BLaER1 (cell line): ENCODE results near the gene IER5.

Experiments
- H3K27ac ChIP-seq: shearing (Covaris generic); formaldehyde crosslinking; 2 replicates; pipeline ENCODE4 v1.8.1; 2022
- H3K27me3 ChIP-seq: shearing (Covaris generic); formaldehyde crosslinking; 2 replicates; pipeline ENCODE4 v1.8.1; 2022
- H3K36me3 ChIP-seq: shearing (Covaris generic); formaldehyde crosslinking; 2 replicates; pipeline ENCODE4 v1.8.1; 2022
- H3K4me1 ChIP-seq: shearing (Covaris generic); formaldehyde crosslinking; 2 replicates; pipeline ENCODE4 v1.8.1; 2022
- H3K4me2 ChIP-seq: shearing (Covaris generic); formaldehyde crosslinking; 2 replicates; pipeline ENCODE4 v1.8.1; 2022
- H3K4me3 ChIP-seq: shearing (Covaris generic); formaldehyde crosslinking; 2 replicates; pipeline ENCODE4 v1.8.1; 2022
- H3K9ac ChIP-seq: shearing (Covaris generic); formaldehyde crosslinking; 2 replicates; pipeline ENCODE4 v1.8.1; 2022
- H3K9me3 ChIP-seq: shearing (Covaris generic); formaldehyde crosslinking; 2 replicates; pipeline ENCODE4 v1.8.1; 2022
- H4K20me1 ChIP-seq: shearing (Covaris generic); formaldehyde crosslinking; 2 replicates; pipeline ENCODE4 v1.8.1; 2022
- Cebpa-rat ChIP-seq: shearing (Covaris generic); IDR thresholded peaks from 2 replicates; pipeline ENCODE4 v1.8.1; 2022

IER5 gene

GRCh38 chr1:181075766-181076350, 12.6 kb upstream of the IER5 start:
- Histone ChIP-seq H3K27ac (no peak overlapping the region), H3K4me1 (peaks cover 48% of the 10 kb centered on the region), H4K20me1 (no peaks in the 10 kb centered on the region), H3K4me2 (no peak overlapping the region), H3K9ac (no peak overlapping the region), H3K4me3 (no peak overlapping the region), H3K27me3 (no peaks in the 10 kb centered on the region), H3K9me3 (peaks cover 17% of the 10 kb centered on the region), H3K36me3 (no peaks in the 10 kb centered on the region)
- no peak for TF ChIP-seq Cebpa-rat

GRCh38 chr1:181076852-181077251, 11.6 kb upstream of the IER5 start:
- TF ChIP-seq Cebpa-rat: no peak
- no peaks in the 10 kb centered on the region for H3K27me3 ChIP-seq
- peaks cover 17% of the 10 kb centered on the region for H3K9me3 ChIP-seq
- H3K4me2 ChIP-seq: peak overlapping the region; percentile 86
- H3K36me3 ChIP-seq: no peaks in the 10 kb centered on the region
- no peak overlapping the region; the same call in 1 of the 2 replicates for H3K4me3 ChIP-seq
- H3K27ac ChIP-seq: peak overlapping the region; percentile 83; the same call in 1 of the 2 replicates
- no peaks in the 10 kb centered on the region for H4K20me1 ChIP-seq
- peaks cover 57% of the 10 kb centered on the region for H3K4me1 ChIP-seq
- H3K9ac ChIP-seq: no peak overlapping the region

GRCh38 chr1:181077576-181078242, 10.8 kb upstream of the IER5 start:
- peaks cover 17% of the 10 kb centered on the region for H3K9me3 ChIP-seq
- H3K4me3 ChIP-seq: peak overlapping the region; percentile 51
- TF ChIP-seq Cebpa-rat: no peak
- no peaks in the 10 kb centered on the region for H3K36me3 ChIP-seq
- H3K9ac ChIP-seq: peak overlapping the region; percentile 71
- H3K27ac ChIP-seq: peak overlapping the region; percentile 83
- peaks cover 57% of the 10 kb centered on the region for H3K4me1 ChIP-seq
- H3K27me3 ChIP-seq: no peaks in the 10 kb centered on the region
- no peaks in the 10 kb centered on the region for H4K20me1 ChIP-seq
- H3K4me2 ChIP-seq: peak overlapping the region; percentile 86

- peaks cover 12% of the 10 kb centered on the region for H3K9me3 ChIP-seq
- no peak overlapping the region for H3K4me3 ChIP-seq
- H3K4me1 ChIP-seq: peaks cover 62% of the 10 kb centered on the region
- peak overlapping the region; percentile 86 for H3K4me2 ChIP-seq
- H3K27ac ChIP-seq: no peak overlapping the region
- no peaks in the 10 kb centered on the region for H4K20me1 ChIP-seq
- no peak for TF ChIP-seq Cebpa-rat
- no peaks in the 10 kb centered on the region for H3K36me3 ChIP-seq
- no peaks in the 10 kb centered on the region for H3K27me3 ChIP-seq
- H3K9ac ChIP-seq: no peak overlapping the region
Observed at GRCh38 chr1:181079382-181079781, 9.1 kb upstream of the IER5 start.

GRCh38 chr1:181079920-181080319, 8.6 kb upstream of the IER5 start:
- Histone ChIP-seq H3K9ac (no peak overlapping the region), H3K9me3 (peaks cover 6% of the 10 kb centered on the region), H3K4me3 (no peak overlapping the region), H3K27ac (no peak overlapping the region), H3K27me3 (no peaks in the 10 kb centered on the region), H3K36me3 (no peaks in the 10 kb centered on the region), H3K4me1 (peaks cover 66% of the 10 kb centered on the region), H4K20me1 (no peaks in the 10 kb centered on the region), H3K4me2 (peak overlapping the region; percentile 49; the same call in 1 of the 2 replicates)
- no peak for TF ChIP-seq Cebpa-rat

GRCh38 chr1:181080556-181080955, 7.9 kb upstream of the IER5 start:
- Histone ChIP-seq H3K36me3 (no peaks in the 10 kb centered on the region), H3K4me3 (no peak overlapping the region), H3K9ac (no peak overlapping the region), H3K4me1 (peaks cover 66% of the 10 kb centered on the region), H3K27ac (no peak overlapping the region; the same call in 1 of the 2 replicates), H3K9me3 (no peaks in the 10 kb centered on the region; the same call in 1 of the 2 replicates), H3K4me2 (peak overlapping the region; percentile 49), H4K20me1 (no peaks in the 10 kb centered on the region), H3K27me3 (no peaks in the 10 kb centered on the region)
- no peak for TF ChIP-seq Cebpa-rat

- H3K36me3 ChIP-seq: no peaks in the 10 kb centered on the region
- no peak overlapping the region for H3K4me2 ChIP-seq
- no peak overlapping the region for H3K27ac ChIP-seq
- no peak overlapping the region for H3K9ac ChIP-seq
- no peak overlapping the region for H3K4me3 ChIP-seq
- peaks cover 63% of the 10 kb centered on the region for H3K4me1 ChIP-seq
- no peaks in the 10 kb centered on the region for H4K20me1 ChIP-seq
- no peak for TF ChIP-seq Cebpa-rat
- H3K9me3 ChIP-seq: no peaks in the 10 kb centered on the region
- H3K27me3 ChIP-seq: no peaks in the 10 kb centered on the region
Observed at GRCh38 chr1:181081395-181081794, 7.1 kb upstream of the IER5 start.

GRCh38 chr1:181083842-181084605, 4.5 kb upstream of the IER5 start:
- Histone ChIP-seq H3K9me3 (no peaks in the 10 kb centered on the region), H3K4me3 (no peak overlapping the region), H3K36me3 (no peaks in the 10 kb centered on the region), H3K27me3 (no peaks in the 10 kb centered on the region), H3K4me1 (peaks cover 49% of the 10 kb centered on the region), H3K9ac (no peak overlapping the region), H4K20me1 (peaks cover 4% of the 10 kb centered on the region), H3K4me2 (peak overlapping the region; percentile 15; the same call in 1 of the 2 replicates), H3K27ac (no peak overlapping the region)
- TF ChIP-seq Cebpa-rat: no peak

GRCh38 chr1:181084606-181084969, 3.9 kb upstream of the IER5 start:
- H3K9ac ChIP-seq: no peak overlapping the region
- peak overlapping the region; percentile 15; the same call in 1 of the 2 replicates for H3K4me2 ChIP-seq
- H3K9me3 ChIP-seq: no peaks in the 10 kb centered on the region
- no peak overlapping the region for H3K4me3 ChIP-seq
- H3K27me3 ChIP-seq: no peaks in the 10 kb centered on the region
- H4K20me1 ChIP-seq: peaks cover 10% of the 10 kb centered on the region
- no peak overlapping the region for H3K27ac ChIP-seq
- TF ChIP-seq Cebpa-rat: no peak
- peaks cover 44% of the 10 kb centered on the region for H3K4me1 ChIP-seq
- no peaks in the 10 kb centered on the region for H3K36me3 ChIP-seq

GRCh38 chr1:181086091-181086490, 2.4 kb upstream of the IER5 start:
- no peak overlapping the region for H3K27ac ChIP-seq
- H3K27me3 ChIP-seq: no peaks in the 10 kb centered on the region
- no peaks in the 10 kb centered on the region for H3K9me3 ChIP-seq
- H3K4me2 ChIP-seq: no peak overlapping the region
- no peak overlapping the region for H3K4me3 ChIP-seq
- H3K36me3 ChIP-seq: no peaks in the 10 kb centered on the region
- TF ChIP-seq Cebpa-rat: no peak
- H3K4me1 ChIP-seq: peaks cover 34% of the 10 kb centered on the region
- H4K20me1 ChIP-seq: peaks cover 25% of the 10 kb centered on the region
- H3K9ac ChIP-seq: no peak overlapping the region
